ENCODE data around the gene CD300C. TPM values are rescaled to one million over a fixed set of nuclear protein-coding genes. Genes with fewer than 3 reads are reported as not detected.

Gene CD300C
- total and polyA plus RNA-seq, 10 of the 15 experiments (the other 5 are each of a cell fraction or from before 2014, with no cell fraction given) = 0.12 to 0.38 (median 0.23) TPM; not detected in 3

GRCh38 chr17:74536890-74537289 is 9.0 kb downstream of the CD300C start:
- H3K79me2 ChIP-seq (ENCODE audit: control insufficient read depth, insufficient read depth, low read length) = no peaks in the 10 kb centered on the region
- no peaks in the 10 kb centered on the region for H3K36me3 ChIP-seq (ENCODE audit: control insufficient read depth in 2 of 2, insufficient read depth in 2 of 2, low read length in 1 of 2)
- 0 out of 2 replicates have a peak, but pooled peaks cover 3% of the 10 kb centered on the region for H3K4me1 ChIP-seq (ENCODE audit: control insufficient read depth, insufficient read depth, low read length)
- ATAC-seq (no peak), DNase-seq (ENCODE audit: low read depth, low spot score) (no peak), FAIRE-seq (no peak)
- H3K4me3 ChIP-seq = no peak overlapping the region
- H2AFZ ChIP-seq (ENCODE audit: control insufficient read depth, low read depth, low read length) = no peak overlapping the region
- H3K27me3 ChIP-seq (replicated peaks in 1 of 2; ENCODE audit: control insufficient read depth in 2 of 2, insufficient read depth in 2 of 2, low read length in 1 of 2) = peaks cover 0 to 3% of the 10 kb centered on the region in 2 experiments; a peak in 2 of 4 replicates
- ChIA-PET POLR2A (interaction anchor here (0.7 kb wide), 1 partner anchor 49 kb away, joined by 4 read pairs; no protein-coding TSS in a partner anchor), CTCF (no interaction called here), RAD21 (ENCODE audit: unreplicated experiment) (no interaction called here), SMC1A (ENCODE audit: uncharacterized antibody, unreplicated experiment) (no interaction called here)
- in situ Hi-C loops (cut with MboI) (no loop called here), intact Hi-C loops (cut with micrococcal nuclease; ENCODE audit: unreplicated experiment) (no loop called here)
- BruUV-seq (replicated peaks) = no TSS peak
- H3K9ac ChIP-seq (ENCODE audit: control insufficient read depth, insufficient read depth, low read length) = no peak overlapping the region
- H3K4me2 ChIP-seq (ENCODE audit: control insufficient read depth, insufficient read depth) = no peak overlapping the region
- no peaks in the 10 kb centered on the region for H3K9me3 ChIP-seq (replicated peaks; ENCODE audit: control insufficient read depth, insufficient read depth, low read length)
- no peak for TF ChIP-seq SREBF1 (IDR thresholded peaks at IDR 0.05; ENCODE audit: low read length)
- TF ChIP-seq RUNX3 (IDR thresholded peaks at IDR 0.05; ENCODE audit: low read length) = no peak
- TF ChIP-seq IRF3 (IDR thresholded peaks at IDR 0.05) = no peak
- no peak for TF ChIP-seq NKRF (conservative IDR thresholded peaks at IDR 0.05)
- TF ChIP-seq YBX1 (IDR thresholded peaks at IDR 0.05) = no peak
- no peak for TF ChIP-seq ZSCAN29 (IDR thresholded peaks at IDR 0.05)
- TF ChIP-seq BHLHE40 (IDR thresholded peaks at IDR 0.05; ENCODE audit: borderline replicate concordance in 1 of 2, low read depth in 2 of 2, low read length in 1 of 2) = no peak
- TF ChIP-seq LARP7 (IDR thresholded peaks at IDR 0.05) = no peak
- 33% methylated on average over 3 of the region's 3 CpGs for WGBS (ENCODE audit: insufficient coverage, insufficient replicate concordance, low lambda C conversion rate, missing lambda C conversion rate)
- H3K27ac ChIP-seq (ENCODE audit: control insufficient read depth, insufficient read depth) = no peak overlapping the region
- H4K20me1 ChIP-seq (ENCODE audit: control insufficient read depth, insufficient read depth) = no peaks in the 10 kb centered on the region

Measured in GM12878 (cell line).